CD4-positive, alpha-beta T cell treated with Interleukin-1 beta for 1 hour (primary cell): ENCODE data around the gene TXLNA.
"Not testable (repeated sequence)": the region's sequence is repeated elsewhere in the genome, so short reads cannot be mapped to it uniquely, and the experiment has no call there.

ENCODE experiments used
- DNase-seq, 2 donors: peaks; one replicate each; pipeline ENCODE4 v3.0.0-alpha.2; 2020 to 2022

The TXLNA gene

DNA sequence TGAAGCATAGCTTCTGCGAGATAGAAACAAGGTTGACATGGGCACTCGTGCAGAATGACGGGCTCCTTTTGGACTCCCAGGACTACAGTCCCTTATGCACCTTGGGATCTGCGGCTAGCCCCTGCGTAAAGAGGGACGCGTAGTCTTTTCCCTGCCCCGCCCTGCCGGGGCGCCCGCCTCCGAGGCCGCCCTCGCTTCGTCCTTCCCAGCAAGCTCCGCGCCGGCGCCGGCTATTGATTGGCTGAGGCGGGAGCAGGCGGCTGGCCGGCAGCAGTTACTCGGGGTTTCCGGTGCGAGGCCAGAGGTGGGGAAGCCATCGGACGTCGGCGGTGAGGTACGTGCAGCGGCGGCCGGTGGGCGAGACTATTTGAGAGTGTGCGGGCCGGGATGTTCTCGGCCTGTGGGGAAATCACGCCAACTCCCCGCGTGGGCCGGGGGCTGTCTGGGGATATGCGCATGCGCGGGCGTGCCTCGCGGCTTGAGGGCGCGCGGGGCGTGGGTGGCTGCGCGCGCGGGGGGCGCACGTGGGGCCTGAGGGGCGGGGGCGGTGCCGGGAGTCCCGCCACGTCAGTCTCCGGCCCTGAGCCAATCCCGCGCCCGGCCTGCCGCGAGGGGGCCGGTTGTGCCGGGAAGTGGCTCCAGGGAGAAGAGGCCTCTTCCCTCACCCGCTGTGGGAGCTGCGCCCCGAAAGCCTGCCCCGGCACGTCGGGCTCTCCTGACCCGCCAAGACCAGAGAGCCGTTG, at the start of gene TXLNA:
Gene TXLNA (plus strand): TSS at position 233 of the 743 bp plus-strand sequence. CDS start 671 bp downstream, outside the sequence.
- DNase-seq, result peak; percentile 89 to 90

DNA sequence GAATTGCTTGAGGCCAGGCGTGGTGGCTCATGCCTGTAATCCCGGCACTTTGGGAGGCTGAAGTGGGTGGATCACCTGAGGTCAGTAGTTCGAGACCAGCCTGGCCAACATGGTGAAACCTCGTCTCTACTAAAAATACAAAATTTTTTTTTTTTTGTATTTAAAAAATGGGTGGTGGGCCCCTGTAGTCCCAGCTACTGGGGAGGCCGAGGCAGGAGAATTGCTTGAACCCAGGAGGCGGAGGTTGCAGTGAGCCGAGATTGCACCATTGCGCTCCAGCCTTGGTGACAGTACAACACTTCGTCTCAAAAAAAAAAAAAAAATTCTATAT, 45.6 kb upstream of the TXLNA start:
- not testable (repeated sequence) for DNase-seq

DNA sequence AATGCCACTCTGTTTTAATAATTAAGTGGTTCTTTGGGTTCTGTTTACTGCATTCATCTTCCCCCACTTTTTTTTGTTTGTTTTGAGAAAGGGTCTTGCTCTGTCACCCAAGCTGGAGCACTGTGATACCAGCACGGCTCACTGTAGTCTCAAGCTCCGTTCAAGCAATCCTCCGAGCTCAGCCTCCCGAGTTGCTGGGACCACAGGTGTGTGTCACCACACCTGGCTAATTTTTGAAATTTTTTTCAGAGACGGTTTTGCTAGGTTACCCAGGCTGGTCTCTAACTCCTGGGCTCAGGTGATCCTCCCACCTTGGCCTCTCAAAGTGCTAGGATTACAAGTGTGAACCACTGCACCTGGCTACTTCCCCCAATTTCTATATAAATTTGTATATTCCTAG, 42.4 kb upstream of the TXLNA start:
- DNase-seq, result no peak

DNA sequence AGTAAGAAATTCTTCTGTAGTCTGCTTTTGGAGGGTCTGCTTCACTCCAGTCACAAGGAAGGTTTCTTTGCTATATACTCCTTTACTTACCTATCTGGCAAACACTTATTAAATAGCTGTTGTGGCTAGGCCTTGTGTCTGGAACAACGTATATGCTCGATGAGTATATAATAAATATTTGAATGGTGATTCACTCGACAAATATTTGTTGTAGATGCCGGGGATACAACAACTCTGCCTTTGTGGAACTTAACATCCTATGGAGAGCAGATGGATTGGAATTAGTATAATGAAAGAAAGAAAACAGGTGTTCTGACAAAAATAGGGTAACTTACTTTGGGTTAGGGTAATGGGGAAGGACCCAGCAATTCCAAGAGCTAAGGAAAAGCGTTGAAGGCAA, 40.5 kb upstream of the TXLNA start:
- DNase-seq, result no peak

DNA sequence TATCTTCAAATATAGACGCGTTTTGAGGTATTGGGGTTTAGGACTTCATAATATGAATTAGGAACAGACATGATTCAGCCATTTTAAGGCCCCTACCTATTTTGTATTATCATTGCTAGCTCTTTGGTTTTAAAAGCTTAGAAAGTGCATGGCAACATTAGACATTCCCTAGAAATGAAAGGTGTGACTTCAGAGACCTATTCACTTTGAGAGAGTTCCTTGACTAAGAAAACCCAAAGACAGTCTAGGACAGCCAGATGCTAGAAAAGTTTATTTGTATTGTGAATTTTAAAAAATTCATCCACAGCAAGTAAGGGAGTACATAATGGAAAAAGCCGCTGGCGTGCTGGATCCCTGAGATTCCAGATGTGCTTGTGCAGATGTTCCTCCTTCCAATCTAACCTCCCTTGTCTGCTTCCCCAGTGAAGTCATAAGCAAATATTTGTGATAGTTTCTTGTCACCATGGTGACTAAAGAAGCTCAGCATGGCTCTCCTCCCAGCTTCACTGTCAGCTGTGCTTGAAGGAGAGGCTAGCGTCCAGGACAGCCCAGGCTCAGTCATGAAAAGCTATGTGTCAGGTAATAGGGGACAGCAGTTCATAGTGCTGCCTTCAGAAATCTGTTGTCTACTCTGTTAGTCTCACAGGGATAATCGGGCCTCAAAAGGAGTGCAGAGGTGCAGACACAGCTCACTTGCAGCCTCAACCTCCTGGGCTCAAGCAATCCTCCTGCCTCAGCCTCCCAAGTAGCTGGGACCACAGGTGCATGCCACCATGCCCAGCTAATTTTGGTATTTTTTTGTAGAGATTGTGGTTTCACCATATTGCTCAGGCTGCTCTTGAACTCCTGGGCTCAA, 36.8 kb upstream of the TXLNA start:
- DNase-seq, result no peak

DNA sequence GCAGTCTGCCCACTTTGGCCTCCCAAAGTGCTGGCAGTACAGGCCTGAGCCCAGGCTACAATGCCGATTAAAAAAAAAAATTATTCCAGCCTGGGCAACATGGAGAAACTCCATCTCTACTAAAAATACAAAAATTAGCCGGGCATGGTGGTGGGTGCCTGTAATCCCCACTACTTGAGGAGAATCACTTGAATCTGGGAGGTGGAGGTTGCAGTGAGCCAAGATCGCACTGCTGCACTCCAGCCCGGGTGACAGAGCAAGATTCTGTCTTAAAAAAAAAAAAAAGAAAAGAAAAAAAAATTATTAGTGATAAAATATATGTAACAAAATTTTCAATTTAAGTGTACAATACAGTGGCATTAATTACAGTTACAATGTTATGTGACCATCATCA, 36.2 kb upstream of the TXLNA start:
- DNase-seq, result not testable (repeated sequence)

DNA sequence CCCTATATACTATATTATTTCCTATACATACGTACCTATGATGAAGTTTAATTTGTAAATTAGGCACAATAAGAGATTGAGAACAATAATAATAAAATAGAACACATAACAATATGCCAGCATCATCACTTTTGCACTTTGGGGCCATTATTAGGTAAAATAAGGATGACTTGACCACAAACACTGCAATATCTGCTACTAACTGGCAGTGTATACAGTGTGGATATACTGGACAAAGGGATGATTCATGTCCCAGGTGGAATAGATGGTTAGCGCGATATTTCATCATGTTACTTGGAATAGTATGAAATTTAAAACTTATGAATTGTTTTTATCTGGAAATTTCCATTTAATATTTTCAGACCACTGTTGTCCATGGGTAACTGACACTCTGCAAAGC, 35.4 kb upstream of the TXLNA start:
- no peak for DNase-seq

DNA sequence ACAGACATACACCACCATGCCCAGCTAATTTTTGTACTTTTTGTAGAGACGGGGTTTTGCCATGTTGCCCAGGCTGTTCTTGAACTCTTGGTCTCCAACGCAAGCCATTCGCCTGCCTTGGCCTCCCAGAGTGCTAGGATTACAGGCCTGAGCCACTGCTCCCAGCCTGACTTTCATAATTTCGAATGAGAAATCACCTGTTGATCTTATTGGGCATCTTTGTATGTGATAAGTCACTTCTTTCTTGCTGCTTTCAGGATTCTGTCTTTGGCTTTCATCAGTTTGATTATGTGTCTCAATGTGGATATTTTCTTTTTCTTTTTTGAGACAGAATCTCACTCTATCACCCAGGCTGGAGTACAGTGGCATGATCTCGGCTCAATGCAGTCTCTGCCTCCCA, 31.7 kb upstream of the TXLNA start:
- not testable (repeated sequence) for DNase-seq

DNA sequence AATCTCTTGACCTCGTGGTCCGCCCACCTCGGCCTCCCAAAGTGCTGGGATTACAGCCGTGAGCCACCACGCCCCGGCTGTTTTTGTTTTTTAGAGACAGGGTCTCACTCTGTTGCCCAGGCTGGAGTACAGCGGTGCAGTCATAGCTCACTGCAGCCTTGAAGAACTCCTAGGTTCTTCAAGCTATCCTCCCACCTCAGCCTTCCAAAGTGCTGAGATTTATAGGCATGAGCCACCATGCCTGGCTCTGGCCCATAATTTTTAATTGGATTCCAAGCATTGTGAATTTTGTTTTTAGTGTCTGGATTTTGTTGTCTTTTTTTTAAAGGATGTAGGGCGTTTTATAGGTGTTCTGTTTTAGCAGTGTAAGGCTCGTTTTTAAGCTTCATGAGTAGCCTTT, 28.6 kb upstream of the TXLNA start:
- no peak for DNase-seq

DNA sequence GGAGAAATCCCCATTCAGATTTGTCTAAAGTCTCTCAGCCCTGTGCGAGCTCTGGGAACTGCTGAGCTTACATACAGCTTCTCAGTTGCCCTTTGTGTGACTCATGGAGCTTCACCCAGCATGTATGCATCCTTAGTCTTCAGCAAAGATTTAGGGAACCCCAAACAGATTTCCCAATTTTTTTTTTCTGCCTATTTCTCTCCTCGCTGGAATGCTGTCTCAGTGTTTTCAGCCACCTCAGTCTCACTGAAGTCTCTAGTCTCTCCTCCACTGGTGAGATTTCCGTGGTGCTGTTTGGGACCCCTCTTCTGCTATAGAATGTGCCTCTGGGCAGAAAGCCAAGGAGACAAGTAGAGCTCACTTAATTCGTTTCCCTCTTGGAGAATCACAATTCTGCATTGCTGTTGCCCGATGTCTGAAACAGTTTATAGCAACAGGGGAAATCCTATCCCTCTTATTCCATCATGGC, 28.1 kb upstream of the TXLNA start:
- DNase-seq, result no peak

DNA sequence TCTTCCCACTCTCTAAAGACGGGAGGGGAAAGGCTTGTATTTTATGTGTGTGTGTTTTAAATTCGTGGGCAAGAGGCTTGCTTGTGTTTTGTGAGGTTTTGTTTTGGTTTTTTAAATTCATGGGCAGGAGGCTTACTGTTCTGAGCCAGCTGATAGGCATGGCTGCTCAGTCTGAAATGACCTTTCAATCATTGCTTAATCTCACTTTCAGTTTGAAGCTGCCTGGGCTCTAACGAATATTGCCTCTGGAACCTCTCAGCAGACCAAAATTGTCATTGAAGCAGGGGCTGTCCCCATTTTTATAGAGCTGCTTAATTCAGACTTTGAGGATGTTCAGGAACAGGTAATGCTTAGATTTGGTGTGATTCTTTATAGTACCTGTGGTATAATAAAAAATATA, 20.3 kb upstream of the TXLNA start:
- no peak for DNase-seq

DNA sequence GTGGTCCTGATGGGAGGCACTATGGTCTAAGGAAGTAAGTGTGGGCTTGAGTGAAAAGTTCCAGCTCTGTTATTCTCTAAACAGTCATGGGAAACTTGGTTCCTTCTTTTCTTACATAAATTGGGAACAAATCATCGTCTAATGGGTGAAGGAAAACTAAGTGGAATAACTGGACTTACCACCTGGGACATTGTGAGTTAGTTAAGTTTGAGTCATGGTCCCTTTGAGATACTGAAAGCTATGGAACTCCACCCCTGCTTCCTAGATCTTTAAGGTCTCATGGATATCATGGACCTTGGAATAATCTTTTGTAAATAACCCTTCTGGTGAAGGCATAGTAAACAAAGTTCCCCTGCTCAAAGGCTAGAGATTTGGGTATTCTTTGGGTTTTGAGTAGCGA, 16.1 kb upstream of the TXLNA start:
- DNase-seq, result no peak

DNA sequence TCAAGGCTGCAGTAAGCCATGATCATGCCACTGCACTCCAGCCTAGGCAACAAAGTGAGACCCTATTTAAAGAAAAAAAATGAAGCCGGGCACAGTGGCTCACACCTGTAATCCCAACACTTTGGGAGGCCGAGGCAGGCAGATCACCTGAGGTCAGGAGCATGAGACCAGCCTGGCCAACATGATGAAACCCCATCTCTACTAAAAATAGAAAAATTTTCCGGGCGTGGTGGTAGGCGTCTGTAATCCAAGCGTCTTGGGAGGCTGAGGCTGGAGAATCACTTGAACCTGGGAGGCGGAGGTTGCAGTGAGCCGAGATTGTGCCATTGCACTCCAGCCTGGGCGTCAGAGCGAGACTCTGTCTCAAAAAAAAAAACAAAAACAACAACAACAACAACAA, 13.8 kb upstream of the TXLNA start:
- not testable (repeated sequence) for DNase-seq

DNA sequence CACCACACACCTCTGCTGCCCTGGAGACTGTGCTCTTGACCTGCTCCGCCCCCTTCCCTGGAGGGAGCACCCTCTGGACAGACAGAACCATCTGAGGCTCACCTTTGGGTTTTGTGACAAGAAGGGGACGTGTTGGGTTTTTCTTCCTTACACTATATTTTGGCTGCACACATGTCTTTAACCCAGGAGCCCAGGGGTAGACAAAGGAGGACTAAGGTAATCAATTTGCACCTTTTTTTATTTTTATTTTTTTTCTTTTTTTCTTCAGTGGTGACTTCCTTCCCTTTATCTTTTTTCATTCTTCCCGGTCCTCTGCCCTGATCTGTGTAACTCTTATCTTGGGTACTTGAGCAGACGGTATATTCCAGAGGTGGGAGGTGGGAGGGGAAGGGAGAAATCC, 8.5 kb upstream of the TXLNA start:
- DNase-seq, result no peak

DNA sequence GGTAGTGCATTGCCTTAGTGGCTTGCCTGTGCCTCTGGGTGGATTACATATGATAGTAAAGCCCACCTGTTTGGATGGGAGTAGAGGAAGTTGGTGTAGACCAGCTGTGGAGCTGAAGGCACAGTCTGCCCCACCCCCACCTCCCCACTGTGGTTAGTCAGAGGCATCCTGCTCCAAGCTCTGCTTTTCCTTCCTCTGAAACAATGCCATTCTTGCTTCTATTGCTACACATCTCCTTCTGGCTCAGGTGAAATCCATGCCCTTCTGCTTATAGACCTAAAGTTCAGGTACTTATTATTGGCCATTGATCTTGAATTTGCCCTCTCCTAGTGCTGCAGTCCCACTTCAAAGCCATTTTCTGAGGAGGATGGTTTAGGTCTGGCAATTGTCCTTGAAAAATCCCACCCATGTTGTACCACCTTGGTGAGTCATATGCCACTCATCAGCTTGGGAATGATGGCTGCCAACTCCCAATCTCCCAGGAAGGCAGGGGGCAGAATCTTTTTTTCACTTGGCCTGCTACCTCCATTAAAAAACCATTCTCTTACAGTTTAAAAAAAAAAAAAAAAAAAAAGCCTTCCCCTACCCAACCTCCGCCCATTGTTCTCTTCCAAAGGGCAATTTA, 6.7 kb upstream of the TXLNA start:
- no peak for DNase-seq

DNA sequence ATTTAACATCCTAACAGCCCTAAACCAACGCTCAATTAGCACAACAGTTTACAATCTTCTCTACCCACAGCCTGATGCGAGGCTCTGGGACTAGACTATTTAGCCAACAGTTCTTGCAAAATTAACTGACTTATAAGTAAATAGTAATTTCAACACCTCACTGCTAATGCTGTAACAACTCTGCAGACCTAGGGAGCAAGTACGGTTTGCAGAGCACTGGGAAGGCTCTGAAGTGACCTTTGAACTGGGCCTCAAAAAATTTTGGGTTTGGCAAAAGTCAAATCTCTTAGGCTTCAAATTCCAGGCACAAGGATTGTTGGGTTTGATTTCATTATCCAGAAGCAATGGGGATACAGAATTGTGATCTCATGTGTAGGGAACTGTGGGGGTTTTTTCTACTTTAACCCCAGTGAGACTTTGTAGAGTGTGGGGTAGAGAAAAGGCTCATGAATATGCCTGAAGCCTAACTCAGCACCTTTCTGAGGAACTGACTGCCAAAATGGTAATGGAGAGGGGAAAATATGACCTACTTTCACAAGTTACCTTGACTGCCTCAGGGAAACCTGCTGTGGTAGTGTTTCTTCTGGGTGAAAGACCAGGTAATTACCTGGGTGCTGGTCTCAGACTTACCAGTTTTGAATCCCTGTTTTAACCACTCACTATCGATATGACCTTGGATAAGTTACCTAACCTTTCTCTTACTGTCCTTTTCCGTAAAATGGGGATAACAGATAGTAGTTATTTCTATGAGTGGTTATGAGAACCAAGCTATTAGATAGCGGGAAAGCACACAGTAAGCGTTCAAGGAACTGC, 889 bp upstream of the TXLNA start:
- no peak for DNase-seq

DNA sequence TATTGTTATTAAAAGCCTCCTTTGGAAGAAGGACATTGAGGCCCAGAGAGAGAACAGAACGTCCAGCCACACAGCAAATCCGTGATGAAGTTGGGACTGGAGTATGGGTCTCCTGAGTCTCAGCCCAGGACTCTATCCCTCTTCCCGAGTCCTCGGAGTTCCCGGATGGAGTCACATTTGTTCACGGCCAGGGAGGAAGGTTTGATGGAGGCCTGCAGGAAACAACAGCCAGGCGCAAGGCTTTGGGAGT, 357 bp upstream of the TXLNA start:
- no peak for DNase-seq

DNA sequence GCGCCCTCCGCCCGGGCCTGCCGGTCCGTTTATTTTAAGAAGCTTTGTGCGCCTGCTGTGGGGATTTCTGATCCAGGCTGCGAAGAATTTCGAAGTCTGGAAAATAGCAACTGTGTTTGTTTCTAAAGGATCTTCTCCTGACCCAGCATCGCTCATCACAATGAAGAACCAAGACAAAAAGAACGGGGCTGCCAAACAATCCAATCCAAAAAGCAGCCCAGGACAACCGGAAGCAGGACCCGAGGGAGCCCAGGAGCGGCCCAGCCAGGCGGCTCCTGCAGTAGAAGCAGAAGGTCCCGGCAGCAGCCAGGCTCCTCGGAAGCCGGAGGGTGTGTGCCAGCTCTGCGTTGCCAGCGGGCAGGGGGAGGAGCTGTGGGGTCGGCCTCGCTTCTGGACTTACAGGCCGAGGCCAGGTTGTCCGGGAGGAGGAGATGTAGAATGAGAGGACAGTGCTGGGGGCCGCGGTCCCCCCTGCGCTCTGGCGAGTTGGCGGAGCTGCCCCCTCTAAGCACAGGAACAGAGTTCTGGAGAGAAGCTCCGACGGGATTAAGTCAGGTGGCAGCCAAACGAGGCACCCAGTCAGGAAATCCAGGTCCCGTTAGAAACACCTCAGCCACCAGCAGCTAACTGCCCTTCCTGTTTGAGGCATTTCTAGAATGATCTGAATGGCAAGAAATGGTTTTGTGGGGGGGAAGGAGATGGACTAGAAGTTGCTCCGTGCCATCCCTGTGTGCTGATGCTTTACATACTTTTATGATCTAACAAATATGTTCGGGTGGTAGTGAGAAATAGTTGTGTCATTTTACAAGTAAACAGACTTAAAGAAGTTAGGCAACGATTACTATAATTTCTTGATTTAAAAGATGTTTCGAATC, 948 bp downstream of the TXLNA start:
- peak in 1 of 2 donors; percentile 21 for DNase-seq

DNA sequence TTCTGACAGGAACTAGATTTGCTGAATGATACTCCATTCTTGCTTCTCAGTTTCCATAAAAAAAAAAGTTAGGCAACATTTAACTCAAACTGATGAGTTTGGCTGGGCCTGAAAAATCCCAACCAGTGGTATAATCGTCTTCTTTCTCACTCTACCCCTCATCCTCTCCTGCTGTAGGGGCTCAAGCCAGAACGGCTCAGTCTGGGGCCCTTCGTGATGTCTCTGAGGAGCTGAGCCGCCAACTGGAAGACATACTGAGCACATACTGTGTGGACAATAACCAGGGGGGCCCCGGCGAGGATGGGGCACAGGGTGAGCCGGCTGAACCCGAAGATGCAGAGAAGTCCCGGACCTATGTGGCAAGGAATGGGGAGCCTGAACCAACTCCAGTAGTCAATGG, 1.6 kb downstream of the TXLNA start:
- DNase-seq, result no peak

DNA sequence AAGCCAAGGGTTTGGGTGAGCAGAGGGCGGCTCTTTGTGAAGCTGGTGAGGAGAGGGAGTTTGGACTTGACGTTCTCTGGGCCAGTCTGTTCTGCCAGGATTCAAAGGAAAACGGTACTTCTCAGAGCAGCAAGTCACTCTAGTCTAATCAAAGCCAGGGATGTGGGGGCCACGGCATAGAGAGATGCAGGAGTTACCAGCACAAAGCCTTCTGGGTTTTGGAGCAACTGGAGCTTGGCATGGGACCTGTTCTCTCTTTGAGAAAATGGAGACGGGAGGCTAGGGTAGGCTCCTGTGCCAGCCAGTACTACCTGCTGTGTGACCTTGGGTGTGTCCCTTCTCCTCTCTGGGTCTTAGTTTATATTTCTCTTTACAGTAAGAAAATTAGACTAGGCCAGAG, 2.1 kb downstream of the TXLNA start:
- DNase-seq, result no peak

DNA sequence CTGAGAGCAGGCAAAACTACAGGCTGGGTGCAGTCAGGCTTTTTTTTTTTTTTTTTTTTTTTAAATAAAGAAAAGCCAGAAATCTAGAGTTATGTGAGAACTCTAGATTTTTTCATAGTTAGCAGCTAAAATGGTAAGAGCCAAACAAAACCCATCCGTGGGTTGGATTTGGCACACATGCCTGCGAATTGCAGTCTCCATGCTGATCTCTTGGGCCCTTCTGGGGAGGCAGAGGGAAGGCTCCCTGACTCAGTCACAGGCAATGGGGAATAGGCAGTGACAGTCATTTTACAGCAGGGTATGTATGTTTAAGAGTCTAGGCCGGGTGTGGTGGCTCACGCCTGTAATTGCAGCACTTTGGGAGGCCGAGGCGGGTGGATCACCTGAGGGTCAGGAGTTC, 2.6 kb downstream of the TXLNA start:
- no peak for DNase-seq

DNA sequence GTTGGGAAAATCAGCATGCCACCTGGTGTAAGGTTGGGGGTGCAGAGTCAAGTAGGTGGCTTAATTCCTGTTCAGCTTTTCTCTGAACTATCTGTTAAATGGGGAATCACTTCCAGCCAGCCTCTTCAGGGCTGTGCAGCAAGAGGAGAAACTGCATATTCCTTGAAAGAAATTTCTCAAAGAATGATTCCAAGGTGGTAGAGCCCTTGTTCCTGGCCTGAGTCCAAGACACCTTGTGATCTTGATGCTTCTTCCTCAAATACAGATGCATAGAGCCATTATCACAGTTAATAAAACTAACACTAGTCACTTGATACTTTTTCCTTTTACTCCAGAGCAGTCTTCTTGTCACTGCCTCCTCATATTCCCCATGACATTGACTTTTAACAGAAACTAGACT, 5.2 kb downstream of the TXLNA start:
- no peak for DNase-seq
